ENCODE measurements around the gene BAZ1A. TPM values are rescaled to one million over a fixed set of nuclear protein-coding genes. Genes with fewer than 3 reads are reported as not detected.

Gene BAZ1A
- total and polyA plus RNA-seq, 5 donors = 5.0 to 11.5 (median 6.8) TPM

DNA sequence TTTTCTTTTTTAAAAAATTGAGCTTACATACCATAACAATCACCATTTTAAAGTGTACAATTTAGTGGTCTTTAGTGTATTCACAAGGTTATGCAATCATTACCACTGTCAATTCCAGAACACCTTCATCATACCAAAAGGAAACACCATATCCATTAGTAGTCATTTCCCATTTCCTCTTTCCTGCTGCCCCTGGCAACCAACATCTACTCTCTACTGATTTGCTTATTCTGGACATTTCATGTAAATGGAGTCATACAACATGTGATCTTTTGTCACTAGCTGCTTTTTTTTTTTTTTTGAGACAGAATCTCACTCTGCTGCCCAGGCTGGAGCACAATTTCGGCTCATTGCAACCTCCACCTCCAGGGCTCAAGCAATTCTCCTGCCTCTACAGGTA lies 93.9 kb downstream of the BAZ1A start:
- no peak for DNase-seq
- intact Hi-C loops (cut with DNase I) = no loop called here
- no peak overlapping the region for H3K27ac ChIP-seq (ENCODE audit: low read length)
- WGBS = 93% methylated on average over 1 of the region's 1 CpG
- H3K4me1 ChIP-seq (ENCODE audit: control insufficient read depth, insufficient read depth, low read length) = no peaks in the 10 kb centered on the region
- peak in 1 of 2 donors; percentile 70 for ATAC-seq
- no peak overlapping the region for H3K4me3 ChIP-seq (ENCODE audit: low read length)
- H3K9me3 ChIP-seq (ENCODE audit: control insufficient read depth, low read length) = no peaks in the 10 kb centered on the region
- H3K27me3 ChIP-seq (ENCODE audit: control insufficient read depth, insufficient read depth) = no peaks in the 10 kb centered on the region

DNA sequence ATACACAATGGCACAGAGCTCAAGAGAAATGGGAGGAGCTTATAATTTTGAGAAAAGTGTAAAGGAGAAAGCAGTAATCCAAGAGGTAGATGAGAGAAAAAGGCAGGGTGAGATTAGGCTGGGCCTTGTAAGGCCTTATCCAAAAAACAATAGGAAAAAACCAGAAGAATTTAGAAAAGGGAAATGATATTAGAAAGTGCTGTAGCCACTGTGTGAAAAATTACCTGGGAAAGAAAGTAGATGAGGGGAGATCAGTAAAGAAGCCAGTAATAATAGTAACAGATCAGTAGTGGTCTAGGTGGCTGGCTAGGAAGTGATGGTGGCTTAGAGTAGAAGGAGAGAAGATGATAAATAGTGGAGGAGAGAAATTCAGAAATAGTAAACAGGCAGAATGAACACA lies 94.5 kb downstream of the BAZ1A start:
- no peaks in the 10 kb centered on the region for H3K4me1 ChIP-seq (ENCODE audit: control insufficient read depth, insufficient read depth, low read length)
- no peaks in the 10 kb centered on the region for H3K27me3 ChIP-seq (ENCODE audit: control insufficient read depth, insufficient read depth)
- ATAC-seq (no peak), DNase-seq (no peak)
- intact Hi-C loops (cut with DNase I) = no loop called here
- no peak overlapping the region for H3K4me3 ChIP-seq (ENCODE audit: low read length)
- H3K9me3 ChIP-seq (ENCODE audit: control insufficient read depth, low read length) = no peaks in the 10 kb centered on the region
- H3K27ac ChIP-seq (ENCODE audit: low read length) = no peak overlapping the region

DNA sequence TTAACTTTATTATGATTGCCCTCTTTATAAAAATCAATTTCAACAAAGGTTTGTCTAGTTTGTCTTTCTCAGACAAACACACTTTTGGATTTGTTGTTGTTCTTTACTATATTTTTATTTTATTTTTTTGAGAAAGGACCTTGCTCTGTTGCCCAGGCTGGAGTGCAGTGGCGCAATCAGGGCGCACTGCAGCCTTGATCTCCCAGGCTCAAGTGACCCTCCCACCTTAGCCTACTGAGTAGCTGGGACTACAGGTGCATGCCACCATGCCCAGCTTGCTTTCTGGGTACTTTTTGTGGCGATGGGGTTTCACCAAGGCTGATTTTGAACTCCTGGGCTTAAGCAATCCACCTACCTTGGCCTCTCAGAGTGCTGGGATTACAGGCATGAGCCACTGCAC lies 96.4 kb downstream of the BAZ1A start:
- no peaks in the 10 kb centered on the region for H3K27me3 ChIP-seq (ENCODE audit: control insufficient read depth, insufficient read depth)
- no peaks in the 10 kb centered on the region for H3K9me3 ChIP-seq (ENCODE audit: control insufficient read depth, low read length)
- ATAC-seq (no peak), DNase-seq (no peak)
- H3K4me3 ChIP-seq (ENCODE audit: low read length) = no peak overlapping the region
- WGBS = 97% methylated on average over 3 of the region's 3 CpGs
- H3K27ac ChIP-seq (ENCODE audit: low read length) = no peak overlapping the region
- H3K4me1 ChIP-seq (ENCODE audit: control insufficient read depth, insufficient read depth, low read length) = no peaks in the 10 kb centered on the region
- intact Hi-C loops (cut with DNase I) = no loop called here

DNA sequence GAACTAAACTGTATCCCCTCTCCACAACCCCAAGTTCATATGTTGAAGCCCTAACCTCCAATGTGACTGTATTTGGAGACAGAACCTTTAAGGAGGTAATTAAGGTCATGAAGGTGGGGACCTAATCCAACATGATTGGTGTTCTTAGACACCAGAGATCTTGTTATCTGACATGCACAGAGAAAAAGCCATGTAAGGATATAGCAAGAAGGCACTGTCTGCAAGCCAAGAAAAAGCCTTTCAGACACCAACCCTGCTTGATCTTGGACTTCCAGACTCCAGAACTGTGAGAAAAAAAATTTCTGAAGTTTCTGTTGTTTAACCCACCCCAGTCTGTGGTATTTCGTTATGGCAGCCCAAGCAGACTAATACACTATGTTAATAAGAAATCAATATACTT lies 98.5 kb downstream of the BAZ1A start:
- WGBS = 97% methylated on average over 1 of the region's 1 CpG
- Histone ChIP-seq H3K9me3 (ENCODE audit: control insufficient read depth, low read length) (no peaks in the 10 kb centered on the region), H3K27ac (ENCODE audit: low read length) (no peak overlapping the region), H3K4me1 (ENCODE audit: control insufficient read depth, insufficient read depth, low read length) (no peaks in the 10 kb centered on the region), H3K4me3 (ENCODE audit: low read length) (no peak overlapping the region), H3K27me3 (ENCODE audit: control insufficient read depth, insufficient read depth) (no peaks in the 10 kb centered on the region)
- DNase-seq = no peak
- intact Hi-C loops (cut with DNase I) = no loop called here
- ATAC-seq = no peak

DNA sequence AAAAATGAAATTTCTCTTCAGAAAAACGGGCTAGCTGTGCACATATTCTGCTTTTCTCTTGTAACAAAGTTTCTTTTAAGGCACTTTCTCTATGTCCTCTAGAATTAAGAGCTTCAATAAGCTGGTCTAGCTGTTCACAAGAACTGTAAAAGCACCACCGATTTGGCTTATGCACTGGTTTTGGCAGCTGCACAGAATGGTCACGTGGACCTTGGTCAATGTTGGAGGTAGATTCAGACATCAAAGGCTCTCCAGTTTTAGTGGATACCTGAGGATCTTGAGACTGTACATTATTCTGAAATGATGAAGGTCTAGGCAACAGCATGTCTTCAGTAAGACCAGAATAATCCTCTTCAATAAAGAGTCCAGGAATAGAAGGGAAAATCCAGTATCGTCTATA lies 99.2 kb downstream of the BAZ1A start:
- DNase-seq (no peak), ATAC-seq (no peak)
- Histone ChIP-seq H3K4me1 (ENCODE audit: control insufficient read depth, insufficient read depth, low read length) (no peaks in the 10 kb centered on the region), H3K9me3 (ENCODE audit: control insufficient read depth, low read length) (no peaks in the 10 kb centered on the region), H3K27me3 (ENCODE audit: control insufficient read depth, insufficient read depth) (no peaks in the 10 kb centered on the region), H3K27ac (ENCODE audit: low read length) (no peak overlapping the region), H3K4me3 (ENCODE audit: low read length) (no peak overlapping the region)
- intact Hi-C loops (cut with DNase I) = no loop called here
- WGBS = 95% methylated on average over 4 of the region's 4 CpGs

DNA sequence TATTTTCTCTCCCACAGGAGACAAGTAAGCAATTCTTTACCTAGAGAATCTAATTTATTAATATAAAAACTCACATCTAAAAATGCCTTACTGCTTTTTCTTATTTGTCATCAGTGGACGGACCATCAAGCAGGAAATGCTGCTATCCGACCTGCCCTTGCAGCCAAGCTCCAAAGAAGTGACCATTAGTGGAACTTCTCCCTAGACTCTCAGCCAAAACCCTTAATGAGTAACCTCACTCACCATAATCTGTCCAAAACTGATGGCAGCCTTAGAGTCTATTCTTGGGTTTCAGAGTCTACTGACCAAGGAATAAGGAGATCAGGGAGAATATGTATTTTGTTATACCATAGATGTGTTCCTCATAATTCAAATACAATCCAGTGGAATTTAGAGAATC lies 99.8 kb downstream of the BAZ1A start:
- Histone ChIP-seq H3K27me3 (ENCODE audit: control insufficient read depth, insufficient read depth) (no peaks in the 10 kb centered on the region), H3K4me3 (ENCODE audit: low read length) (no peak overlapping the region), H3K9me3 (ENCODE audit: control insufficient read depth, low read length) (no peaks in the 10 kb centered on the region), H3K4me1 (ENCODE audit: control insufficient read depth, insufficient read depth, low read length) (no peaks in the 10 kb centered on the region), H3K27ac (ENCODE audit: low read length) (no peak overlapping the region)
- DNase-seq = no peak
- intact Hi-C loops (cut with DNase I) = no loop called here
- WGBS = 86% methylated on average over 2 of the region's 2 CpGs
- no peak for ATAC-seq

DNA sequence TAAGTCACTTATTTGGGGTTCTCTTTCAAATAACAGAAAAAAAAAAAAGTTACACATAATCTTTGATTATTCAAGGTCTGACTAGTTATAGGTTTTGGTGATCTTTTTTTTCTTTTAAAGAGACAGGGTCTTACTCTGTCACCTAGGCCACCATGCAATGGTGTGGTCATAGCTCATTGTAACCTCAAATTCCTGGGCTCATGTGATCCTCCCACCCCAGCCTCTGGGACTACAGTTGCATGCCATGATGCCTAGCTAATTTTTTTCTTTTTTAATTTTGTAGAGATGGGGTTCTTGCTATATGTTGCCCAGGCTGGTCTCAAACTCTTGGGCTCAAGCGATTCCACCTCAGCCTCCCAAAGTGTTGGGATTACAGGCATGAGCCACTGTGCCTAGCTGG lies 104.3 kb downstream of the BAZ1A start:
- no peak overlapping the region for H3K4me3 ChIP-seq (ENCODE audit: low read length)
- no peak for DNase-seq
- no peaks in the 10 kb centered on the region for H3K9me3 ChIP-seq (ENCODE audit: control insufficient read depth, low read length)
- no peaks in the 10 kb centered on the region for H3K4me1 ChIP-seq (ENCODE audit: control insufficient read depth, insufficient read depth, low read length)
- intact Hi-C loops (cut with DNase I) = no loop called here
- no peak for ATAC-seq
- 98% methylated on average over 1 of the region's 1 CpG for WGBS
- no peaks in the 10 kb centered on the region for H3K27me3 ChIP-seq (ENCODE audit: control insufficient read depth, insufficient read depth)
- H3K27ac ChIP-seq (ENCODE audit: low read length) = no peak overlapping the region

DNA sequence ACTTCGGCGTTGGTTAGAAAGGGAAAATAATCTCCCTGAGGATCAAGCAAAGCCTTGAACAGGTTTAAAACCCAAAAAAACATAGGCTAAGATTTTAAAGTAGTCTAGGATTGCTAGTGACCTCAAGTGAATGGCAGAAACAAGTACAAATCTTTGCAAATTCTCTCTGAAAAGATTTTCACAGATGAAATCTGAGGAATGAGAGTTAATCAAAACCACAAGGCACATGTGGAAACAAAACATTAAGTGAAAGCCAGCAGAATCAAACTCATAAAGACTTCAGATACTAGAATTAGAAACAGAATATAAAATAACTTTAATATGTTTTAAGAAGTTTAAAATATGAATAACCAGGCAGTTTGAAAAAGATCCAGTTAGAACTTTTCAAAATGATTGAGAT lies 108.6 kb downstream of the BAZ1A start:
- intact Hi-C loops (cut with DNase I) = no loop called here
- ATAC-seq (no peak), DNase-seq (no peak)
- no peak overlapping the region for H3K27ac ChIP-seq (ENCODE audit: low read length)
- H3K4me1 ChIP-seq (ENCODE audit: control insufficient read depth, insufficient read depth, low read length) = no peaks in the 10 kb centered on the region
- no peak overlapping the region for H3K4me3 ChIP-seq (ENCODE audit: low read length)
- WGBS = 86% methylated on average over 2 of the region's 2 CpGs
- no peaks in the 10 kb centered on the region for H3K9me3 ChIP-seq (ENCODE audit: control insufficient read depth, low read length)
- H3K27me3 ChIP-seq (ENCODE audit: control insufficient read depth, insufficient read depth) = no peaks in the 10 kb centered on the region

DNA sequence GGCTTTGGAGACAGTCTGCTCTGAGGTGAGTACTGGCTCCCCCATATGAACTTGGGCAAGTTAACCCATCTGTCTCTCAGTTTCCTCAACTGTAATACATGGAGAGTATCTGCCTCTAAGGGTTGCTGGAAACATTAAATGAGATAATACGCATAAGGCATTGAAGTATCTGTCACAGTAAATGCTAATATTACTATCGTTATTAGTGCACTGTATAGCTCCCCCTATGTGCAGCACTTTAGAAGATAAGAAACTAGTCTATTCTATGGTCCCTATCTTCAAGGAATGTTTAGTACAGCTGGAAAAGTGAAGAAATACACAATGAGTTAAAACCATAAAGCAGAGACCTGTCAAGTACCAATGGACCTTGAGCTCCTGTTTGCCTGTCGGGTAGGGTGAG lies 109.1 kb downstream of the BAZ1A start:
- WGBS = 94% methylated on average over 3 of the region's 3 CpGs
- intact Hi-C loops (cut with DNase I) = no loop called here
- Histone ChIP-seq H3K9me3 (ENCODE audit: control insufficient read depth, low read length) (no peaks in the 10 kb centered on the region), H3K4me3 (ENCODE audit: low read length) (no peak overlapping the region), H3K4me1 (ENCODE audit: control insufficient read depth, insufficient read depth, low read length) (no peaks in the 10 kb centered on the region), H3K27ac (ENCODE audit: low read length) (no peak overlapping the region), H3K27me3 (ENCODE audit: control insufficient read depth, insufficient read depth) (no peaks in the 10 kb centered on the region)
- DNase-seq = no peak
- ATAC-seq = no peak

DNA sequence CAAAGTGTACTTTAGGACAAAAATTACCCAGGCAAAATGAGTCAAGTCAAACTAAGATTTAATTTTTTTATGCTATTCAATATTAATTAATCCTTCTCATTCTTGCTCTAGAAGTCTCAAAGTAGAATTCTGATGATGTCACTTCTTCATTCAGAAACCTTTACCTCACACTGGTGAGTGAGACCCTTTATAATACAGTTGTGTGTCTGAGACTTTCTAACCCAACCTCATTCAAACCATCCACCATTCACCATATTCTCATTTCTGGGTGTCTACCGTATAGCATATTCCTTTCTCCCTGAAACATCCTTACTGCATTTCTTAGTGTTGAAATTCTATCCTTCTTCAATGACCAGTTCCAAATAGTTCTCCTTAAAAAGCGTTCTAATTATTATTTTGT lies 119.9 kb downstream of the BAZ1A start:
- WGBS = 97% methylated on average over 2 of the region's 2 CpGs
- H3K4me3 ChIP-seq (ENCODE audit: low read length) = no peak overlapping the region
- no peaks in the 10 kb centered on the region for H3K4me1 ChIP-seq (ENCODE audit: control insufficient read depth, insufficient read depth, low read length)
- intact Hi-C loops (cut with DNase I) = no loop called here
- ATAC-seq = no peak
- no peaks in the 10 kb centered on the region for H3K9me3 ChIP-seq (ENCODE audit: control insufficient read depth, low read length)
- no peak for DNase-seq
- H3K27ac ChIP-seq (ENCODE audit: low read length) = no peak overlapping the region
- H3K27me3 ChIP-seq (ENCODE audit: control insufficient read depth, insufficient read depth) = no peaks in the 10 kb centered on the region

DNA sequence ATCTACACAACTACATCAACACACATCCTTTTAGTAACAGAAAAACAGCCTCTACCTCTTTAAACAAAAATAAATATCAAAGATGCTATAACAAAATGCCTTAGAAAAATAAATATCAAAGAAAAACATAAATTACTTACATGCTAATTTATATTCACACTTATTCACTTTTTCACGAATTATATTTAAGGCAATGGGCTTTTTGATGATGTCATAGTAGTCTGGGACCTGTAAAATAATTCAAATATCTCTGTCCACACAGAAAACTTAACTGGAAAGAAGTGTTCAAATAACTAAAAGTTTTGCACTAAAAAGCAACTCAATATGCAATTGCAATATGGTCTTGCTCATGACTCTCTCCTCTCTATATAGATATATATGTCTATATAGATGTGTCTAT lies 120.5 kb downstream of the BAZ1A start:
- no peak overlapping the region for H3K4me3 ChIP-seq (ENCODE audit: low read length)
- H3K27me3 ChIP-seq (ENCODE audit: control insufficient read depth, insufficient read depth) = no peaks in the 10 kb centered on the region
- intact Hi-C loops (cut with DNase I) = no loop called here
- ATAC-seq (no peak), DNase-seq (no peak)
- no peaks in the 10 kb centered on the region for H3K4me1 ChIP-seq (ENCODE audit: control insufficient read depth, insufficient read depth, low read length)
- WGBS = 89% methylated on average over 1 of the region's 1 CpG
- no peaks in the 10 kb centered on the region for H3K9me3 ChIP-seq (ENCODE audit: control insufficient read depth, low read length)
- H3K27ac ChIP-seq (ENCODE audit: low read length) = no peak overlapping the region

DNA sequence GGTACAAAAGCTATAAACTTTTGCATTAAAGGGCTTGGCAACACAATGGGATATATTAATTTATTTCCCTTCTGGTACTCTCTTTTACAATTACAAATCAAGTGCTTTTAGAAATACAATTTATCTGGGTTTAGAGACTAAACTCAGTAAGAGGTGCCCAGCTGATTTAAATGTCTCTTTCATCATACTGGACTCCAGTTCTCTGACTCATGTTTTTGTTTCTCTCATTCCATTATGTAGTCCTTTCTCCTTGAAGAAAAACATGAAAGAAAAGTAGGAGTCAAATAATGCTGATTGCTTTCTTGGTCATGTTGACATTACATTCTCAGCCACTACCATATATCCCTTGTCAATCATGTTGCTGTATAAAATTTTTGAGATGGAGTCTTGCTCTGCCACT lies 124.5 kb downstream of the BAZ1A start:
- no peak overlapping the region for H3K27ac ChIP-seq (ENCODE audit: low read length)
- no peaks in the 10 kb centered on the region for H3K9me3 ChIP-seq (ENCODE audit: control insufficient read depth, low read length)
- ATAC-seq (no peak), DNase-seq (no peak)
- H3K27me3 ChIP-seq (ENCODE audit: control insufficient read depth, insufficient read depth) = no peaks in the 10 kb centered on the region
- no peak overlapping the region for H3K4me3 ChIP-seq (ENCODE audit: low read length)
- H3K4me1 ChIP-seq (ENCODE audit: control insufficient read depth, insufficient read depth, low read length) = no peaks in the 10 kb centered on the region
- intact Hi-C loops (cut with DNase I) = no loop called here
